IMR-90 (cell line): ENCODE data around the gene CTNND2. TPM values are rescaled to one million over a fixed set of nuclear protein-coding genes. Genes with fewer than 3 reads are reported as not detected.

Experiments
- ATAC-seq: fragments of 200-7000 bp; cut with Tn5 transposase; 2 replicates; pipeline ENCODE4 v1.9.1; 2020; ENCODE audit warnings: low read depth, mild to moderate bottlenecking, moderate library complexity
- BruUV-seq: library from RNA; stranded (reverse); fragments of 400-500 nt; replicated peaks from 2 replicates; lab custom pipeline; 2021; lab: Mats Ljungman, UMichigan
- CTCF ChIA-PET: fragments of 300-600 bp; formaldehyde crosslinking; extraction: SDS; loops from one replicate; lab custom pipeline; 2021; ENCODE audit warnings: antibody characterized with exemption; lab: Yijun Ruan, JAX
- POLR2A ChIA-PET: fragments of 300-600 bp; sonication (Branson Sonifier 250); formaldehyde crosslinking; loops from one replicate; lab custom pipeline; 2022; ENCODE audit warnings: antibody characterized with exemption; ENCODE audit not compliant: unreplicated experiment; lab: Charles Lee
- DNase-seq: peaks from one replicate; pipeline ENCODE4 v3.0.0; 2013
- H2AFZ ChIP-seq: replicated peaks from 2 replicates; pipeline ENCODE3; 2013; ENCODE audit warnings: low read length, mild to moderate bottlenecking; ENCODE audit not compliant: poor library complexity
- H2AK5ac ChIP-seq: 2 replicates; pipeline ENCODE4 v1.6.1; 2013; ENCODE audit warnings: low read depth, low read length, inconsistent platforms
- H2AK9ac ChIP-seq: replicated peaks from 2 replicates; pipeline ENCODE3; 2013; ENCODE audit warnings: mild to moderate bottlenecking, low read depth, low read length, moderate library complexity; ENCODE audit not compliant: poor library complexity
- H2BK120ac ChIP-seq: 2 replicates; pipeline ENCODE4 v1.6.1; 2013; ENCODE audit warnings: low read depth, low read length, inconsistent platforms
- H2BK15ac ChIP-seq: 3 replicates; pipeline ENCODE4 v1.6.1; 2013; ENCODE audit warnings: low read depth, low read length, inconsistent platforms
- H2BK20ac ChIP-seq: 2 replicates; pipeline ENCODE4 v1.6.1; 2013; ENCODE audit warnings: low read depth, mild to moderate bottlenecking, inconsistent platforms, low read length, moderate library complexity
- H2BK5ac ChIP-seq: 2 replicates; pipeline ENCODE4 v1.6.1; 2013; ENCODE audit warnings: mild to moderate bottlenecking, low read depth, low read length, inconsistent platforms; ENCODE audit not compliant: poor library complexity, severe bottlenecking
- H3K14ac ChIP-seq: replicated peaks from 2 replicates; pipeline ENCODE4 v1.6.1; 2013; ENCODE audit warnings: low read depth, low read length, inconsistent platforms
- H3K18ac ChIP-seq: 2 replicates; pipeline ENCODE4 v1.6.1; 2013; ENCODE audit warnings: low read depth, low read length, control low read depth
- H3K23ac ChIP-seq: 2 replicates; pipeline ENCODE4 v1.6.1; 2013; ENCODE audit warnings: low read depth, low read length, inconsistent platforms
- H3K27ac ChIP-seq: 2 replicates; pipeline ENCODE4 v1.5.1; 2013; ENCODE audit warnings: mild to moderate bottlenecking, control low read depth, low read length; ENCODE audit not compliant: insufficient read depth
- H3K27me3 ChIP-seq: 2 replicates; pipeline ENCODE4 v1.6.1; 2013; ENCODE audit warnings: low read length; ENCODE audit not compliant: control insufficient read depth, insufficient read depth
- H3K36me3 ChIP-seq: 2 replicates; pipeline ENCODE4 v1.6.1; 2013; ENCODE audit warnings: low read length, mixed read lengths; ENCODE audit not compliant: control insufficient read depth, insufficient read depth
- H3K4ac ChIP-seq: 2 replicates; pipeline ENCODE4 v1.6.1; 2013; ENCODE audit warnings: low read depth, low read length, inconsistent platforms
- H3K4me1 ChIP-seq: 2 replicates; pipeline ENCODE4 v1.6.1; 2013; ENCODE audit warnings: low read length, mixed read lengths; ENCODE audit not compliant: control insufficient read depth, insufficient read depth
- H3K4me2 ChIP-seq: 2 replicates; pipeline ENCODE4 v1.6.1; 2013; ENCODE audit warnings: low read depth, mild to moderate bottlenecking, control low read depth, low read length, moderate library complexity
- H3K4me3 ChIP-seq: 2 replicates; pipeline ENCODE4 v1.5.1; 2013; ENCODE audit warnings: low read depth, mild to moderate bottlenecking, control low read depth, low read length, moderate library complexity; ENCODE audit not compliant: insufficient read depth
- H3K56ac ChIP-seq: 2 replicates; pipeline ENCODE4 v1.6.1; 2013; ENCODE audit warnings: low read length, inconsistent platforms; ENCODE audit not compliant: insufficient read depth; ENCODE audit errors: extremely low read depth
- H3K79me1 ChIP-seq, 2 experiments: 2 replicates each; pipeline ENCODE4 v1.6.1; 2013; ENCODE audit warnings: low read length in 2 of 2, inconsistent platforms in 1 of 2, low read depth in 1 of 2
- H3K9ac ChIP-seq: 2 replicates; pipeline ENCODE4 v1.6.1; 2013; ENCODE audit warnings: low read depth, low read length, control low read depth
- H3K9me1 ChIP-seq: 2 replicates; pipeline ENCODE4 v1.6.1; 2013; ENCODE audit warnings: low read length, inconsistent platforms; ENCODE audit not compliant: insufficient read depth
- H3K9me3 ChIP-seq: 2 replicates; pipeline ENCODE4 v1.6.1; 2013; ENCODE audit warnings: low read length; ENCODE audit not compliant: control insufficient read depth, insufficient read depth
- H4K20me1 ChIP-seq: 2 replicates; pipeline ENCODE4 v1.6.1; 2013; ENCODE audit warnings: low read length, inconsistent platforms; ENCODE audit not compliant: insufficient read depth
- H4K5ac ChIP-seq: 2 replicates; pipeline ENCODE4 v1.6.1; 2013; ENCODE audit warnings: mild to moderate bottlenecking, low read depth, low read length, control low read depth
- H4K8ac ChIP-seq, 2 experiments: 2 replicates each; pipeline ENCODE4 v1.6.1; 2013; ENCODE audit warnings: low read depth in 2 of 2, low read length in 2 of 2, control low read depth in 1 of 2, inconsistent platforms in 1 of 2
- H4K91ac ChIP-seq: 2 replicates; pipeline ENCODE4 v1.6.1; 2013; ENCODE audit warnings: low read depth, low read length, inconsistent platforms; ENCODE audit not compliant: insufficient read depth
- BHLHE40 ChIP-seq: fragments of 150-350 bp; IDR thresholded peaks from 2 replicates; pipeline ENCODE4 v1.6.1; 2016; ENCODE audit warnings: mild to moderate bottlenecking, low read depth, low read length
- CHD1 ChIP-seq: IDR thresholded peaks from 2 replicates; pipeline ENCODE4 v1.6.1; 2012; ENCODE audit warnings: low read depth, low read length, improper control_type of control experiment
- CTCF ChIP-seq: conservative IDR thresholded peaks from 2 replicates; pipeline ENCODE4 v1.5.1; 2012; ENCODE audit warnings: mild to moderate bottlenecking, low read depth, low read length, improper control_type of control experiment
- ELK1 ChIP-seq: fragments of 150-350 bp; IDR thresholded peaks from 2 replicates; pipeline ENCODE4 v1.6.1; 2016; ENCODE audit warnings: low read depth, mild to moderate bottlenecking, low read length, moderate library complexity, borderline replicate concordance
- MXI1 ChIP-seq: IDR thresholded peaks from 2 replicates; pipeline ENCODE4 v1.6.1; 2012; ENCODE audit warnings: low read depth, mild to moderate bottlenecking, low read length, moderate library complexity, borderline replicate concordance
- NFE2L2 ChIP-seq: fragments of 150-350 bp; IDR thresholded peaks from 2 replicates; pipeline ENCODE4 v1.6.1; 2016; ENCODE audit warnings: low read depth, mild to moderate bottlenecking, low read length
- POLR2A ChIP-seq: IDR thresholded peaks from 2 replicates; pipeline ENCODE4 v1.6.1; 2012; ENCODE audit warnings: mild to moderate bottlenecking, low read depth, low read length
- RCOR1 ChIP-seq: IDR thresholded peaks from 2 replicates; pipeline ENCODE4 v1.6.1; 2012; ENCODE audit warnings: mild to moderate bottlenecking, low read length, improper control_type of control experiment; ENCODE audit not compliant: insufficient replicate concordance
- RFX5 ChIP-seq: IDR thresholded peaks from 2 replicates; pipeline ENCODE4 v1.8.0; 2012; ENCODE audit warnings: low read depth, mild to moderate bottlenecking, low read length, moderate library complexity
- SMC3 ChIP-seq: fragments of 150-350 bp; IDR thresholded peaks from 2 replicates; pipeline ENCODE4 v1.6.1; 2016; ENCODE audit warnings: low read depth, mild to moderate bottlenecking, antibody characterized with exemption, low read length, moderate library complexity
- WGBS, 2 experiments: methylation state at CpG; one replicate each; pipeline versions ENCODE4 v1.1.5 to v1.1.7; 2013; ENCODE audit warnings: missing lambda C conversion rate in 2 of 2; ENCODE audit not compliant: insufficient read length in 1 of 2; ENCODE audit errors: extremely low coverage in 2 of 2; 5-methylcytosine and 5-hydroxymethylcytosine counted together
- dilution Hi-C: fragments of 300-500 bp; cut with HindIII; formaldehyde crosslinking; loops from one replicate; pipeline ENCODE4 v1.14.3; 2018; ENCODE audit warnings: low sequenced_read_pairs; ENCODE audit not compliant: unreplicated experiment
- in situ Hi-C: fragments of 300-500 bp; cut with MboI; formaldehyde crosslinking; loops from 3 replicates; pipeline ENCODE4 v1.14.3; 2019; ENCODE audit warnings: low sequenced_read_pairs, inconsistent platforms, mixed read lengths
- intact Hi-C: fragments of 100-400 bp; cut with micrococcal nuclease; formaldehyde crosslinking; loops from 2 replicates; pipeline ENCODE4 v1.10.0; 2022
- polyA plus RNA-seq, 3 experiments: library from polyadenylated mRNA; depleted of rRNA; stranded (reverse); fragments of >200 nt; gene quantifications; 2 replicates each; pipeline ENCODE4 v1.2.3, GENCODE V29; 2012; ENCODE audit warnings: low replicate concordance in 1 of 3
- total RNA-seq: library from RNA; depleted of rRNA; stranded (reverse); fragments of >200 nt; gene quantifications from 2 replicates; pipeline ENCODE4 v1.2.3, GENCODE V29; 2012

The CTNND2 gene
- total and polyA plus RNA-seq, 2 of the 4 experiments (the other 2 are of a cell fraction): not detected

GRCh38 chr5:11511878-11512277 is 392.4 kb downstream of the CTNND2 start:
- Histone ChIP-seq H3K14ac (no peak overlapping the region), H2BK120ac (no peak overlapping the region), H3K9me1 (no peaks in the 10 kb centered on the region), H2AK9ac (no peak overlapping the region), H3K18ac (no peak overlapping the region), H3K4ac (no peak overlapping the region), H3K27me3 (no peaks in the 10 kb centered on the region), H2BK20ac (no peak overlapping the region), H3K79me1 (no peaks in the 10 kb centered on the region), H4K8ac (no peak overlapping the region), H2AFZ (no peak overlapping the region), H3K4me2 (no peak overlapping the region), H4K91ac (no peak overlapping the region), H3K36me3 (no peaks in the 10 kb centered on the region), H4K5ac (no peak overlapping the region), H3K9me3 (peaks cover 8% of the 10 kb centered on the region; the same call in 1 of the 2 replicates), H3K56ac (no peak overlapping the region), H4K20me1 (no peaks in the 10 kb centered on the region), H3K23ac (no peak overlapping the region), H2AK5ac (no peak overlapping the region), H3K4me3 (no peak overlapping the region), H2BK15ac (no peak overlapping the region), H3K9ac (no peak overlapping the region), H3K4me1 (no peaks in the 10 kb centered on the region), H3K27ac (no peak overlapping the region), H2BK5ac (no peak overlapping the region)
- TF ChIP-seq BHLHE40 (no peak), RCOR1 (no peak), RFX5 (no peak), MXI1 (no peak), ELK1 (no peak), CHD1 (no peak), POLR2A (no peak), NFE2L2 (no peak), SMC3 (no peak), CTCF (no peak)
- no TSS peak for BruUV-seq
- ChIA-PET CTCF (no interaction called here), POLR2A (no interaction called here)
- ATAC-seq (no peak), DNase-seq (no peak)
- dilution Hi-C loops: no loop called here
- in situ Hi-C loops: no loop called here
- 67% methylated on average over 1 of the region's 2 CpGs; no CpG with 5 or more reads in 1 of the 2 experiments for WGBS, 2 experiments
- intact Hi-C loops: no loop called here
